Mesenchymal stem cell (in vitro differentiated cells and primary cell): ENCODE results near the gene PDLIM1.

Experiments
- DNase-seq: peaks from one replicate; pipeline ENCODE4 v3.0.0-alpha.2; 2013
- H2AFZ ChIP-seq: one replicate; pipeline ENCODE4 v1.6.1; 2013; ENCODE audit warnings: low read depth, mild to moderate bottlenecking, control low read depth, inconsistent platforms, low read length, moderate library complexity
- H2AK5ac ChIP-seq: 2 replicates; pipeline ENCODE4 v1.6.1; 2013; ENCODE audit warnings: low read length, moderate library complexity, mild to moderate bottlenecking, inconsistent platforms; ENCODE audit not compliant: severe bottlenecking
- H2BK120ac ChIP-seq: one replicate; pipeline ENCODE4 v1.6.1; 2013; ENCODE audit warnings: low read depth, mild to moderate bottlenecking, inconsistent platforms, low read length, moderate library complexity
- H2BK12ac ChIP-seq, 2 experiments: one replicate each; pipeline ENCODE4 v1.6.1; 2013; ENCODE audit warnings: inconsistent platforms in 2 of 2, low read length in 2 of 2, mild to moderate bottlenecking in 2 of 2, moderate library complexity in 2 of 2, control low read depth in 1 of 2
- H2BK15ac ChIP-seq: one replicate; pipeline ENCODE4 v1.6.1; 2013; ENCODE audit warnings: mild to moderate bottlenecking, low read depth, inconsistent platforms; ENCODE audit not compliant: poor library complexity, severe bottlenecking
- H2BK5ac ChIP-seq: 2 replicates; pipeline ENCODE4 v1.6.1; 2013; ENCODE audit warnings: low read depth, mild to moderate bottlenecking, low read length, control low read depth, inconsistent platforms; ENCODE audit not compliant: poor library complexity, severe bottlenecking
- H3K14ac ChIP-seq, 2 experiments: one replicate each; pipeline ENCODE4 v1.6.1; 2013; ENCODE audit warnings: inconsistent platforms in 2 of 2, low read length in 2 of 2, control low read depth in 1 of 2, mild to moderate bottlenecking in 1 of 2, moderate library complexity in 1 of 2
- H3K18ac ChIP-seq, 2 experiments: one replicate each; pipeline ENCODE4 v1.6.1; 2013; ENCODE audit warnings: inconsistent platforms in 2 of 2, low read length in 2 of 2, control low read depth in 1 of 2, low read depth in 1 of 2, mild to moderate bottlenecking in 1 of 2
- H3K23ac ChIP-seq, 2 experiments: one replicate each; pipeline ENCODE4 v1.6.1; 2013; ENCODE audit warnings: inconsistent platforms in 2 of 2, low read length in 2 of 2, mild to moderate bottlenecking in 2 of 2, moderate library complexity in 2 of 2, control low read depth in 1 of 2
- H3K27ac ChIP-seq: 2 replicates; pipeline ENCODE4 v1.5.1; 2013; ENCODE audit warnings: mild to moderate bottlenecking, moderate library complexity, low read length, control low read depth, inconsistent platforms; ENCODE audit not compliant: poor library complexity, severe bottlenecking
- H3K27me3 ChIP-seq, 2 experiments: 2 replicates each; pipeline versions ENCODE4 v1.6.1 to v1.7.0; 2013; ENCODE audit warnings: low read length in 2 of 2, mild to moderate bottlenecking in 2 of 2, moderate library complexity in 2 of 2, control low read depth in 1 of 2, inconsistent platforms in 1 of 2; ENCODE audit not compliant: control insufficient read depth in 1 of 2, insufficient read depth in 1 of 2
- H3K36me3 ChIP-seq, 2 experiments: 2 replicates each; pipeline versions ENCODE4 v1.6.1 to v1.7.0; 2013; ENCODE audit warnings: low read length in 2 of 2, control low read depth in 1 of 2, inconsistent platforms in 1 of 2, low read depth in 1 of 2, mild to moderate bottlenecking in 1 of 2; ENCODE audit not compliant: insufficient read depth in 2 of 2, control insufficient read depth in 1 of 2
- H3K4ac ChIP-seq, 2 experiments: one replicate each; pipeline ENCODE4 v1.6.1; 2013; ENCODE audit warnings: inconsistent platforms in 2 of 2, low read length in 2 of 2, mild to moderate bottlenecking in 2 of 2, moderate library complexity in 2 of 2, control low read depth in 1 of 2, low read depth in 1 of 2
- H3K4me1 ChIP-seq: 2 replicates; pipeline ENCODE4 v1.6.1; 2013; ENCODE audit warnings: low read depth, low read length, control low read depth; ENCODE audit not compliant: control insufficient read depth, insufficient read depth
- H3K4me2 ChIP-seq: 2 replicates; pipeline ENCODE4 v1.6.1; 2013; ENCODE audit warnings: low read length, mild to moderate bottlenecking, inconsistent platforms; ENCODE audit not compliant: poor library complexity, severe bottlenecking
- H3K4me3 ChIP-seq, 2 experiments: 2 replicates each; pipeline versions ENCODE4 v1.5.1 to v1.7.0; 2013; ENCODE audit warnings: low read length in 2 of 2, mild to moderate bottlenecking in 2 of 2, control low read depth in 1 of 2, low read depth in 1 of 2; ENCODE audit not compliant: insufficient read depth in 1 of 2
- H3K79me1 ChIP-seq: replicated peaks from 2 replicates; pipeline ENCODE4 v1.6.1; 2013; ENCODE audit warnings: mild to moderate bottlenecking, control low read depth, low read length, inconsistent platforms; ENCODE audit not compliant: poor library complexity, severe bottlenecking
- H3K9ac ChIP-seq: 2 replicates; pipeline ENCODE4 v1.7.0; 2013; ENCODE audit warnings: mild to moderate bottlenecking, low read length, moderate library complexity
- H3K9me3 ChIP-seq: 2 replicates; pipeline ENCODE4 v1.7.0; 2013; ENCODE audit warnings: mild to moderate bottlenecking, low read length; ENCODE audit not compliant: control insufficient read depth
- H4K8ac ChIP-seq: one replicate; pipeline ENCODE4 v1.6.1; 2013; ENCODE audit warnings: inconsistent platforms, mild to moderate bottlenecking, low read length, moderate library complexity
- H4K91ac ChIP-seq: one replicate; pipeline ENCODE4 v1.6.1; 2013; ENCODE audit warnings: mild to moderate bottlenecking, low read length, inconsistent platforms
- WGBS: methylation state at CpG from one replicate; pipeline ENCODE4 v1.1.7; 2013; ENCODE audit warnings: mixed read lengths; 5-methylcytosine and 5-hydroxymethylcytosine counted together

The PDLIM1 gene

DNA sequence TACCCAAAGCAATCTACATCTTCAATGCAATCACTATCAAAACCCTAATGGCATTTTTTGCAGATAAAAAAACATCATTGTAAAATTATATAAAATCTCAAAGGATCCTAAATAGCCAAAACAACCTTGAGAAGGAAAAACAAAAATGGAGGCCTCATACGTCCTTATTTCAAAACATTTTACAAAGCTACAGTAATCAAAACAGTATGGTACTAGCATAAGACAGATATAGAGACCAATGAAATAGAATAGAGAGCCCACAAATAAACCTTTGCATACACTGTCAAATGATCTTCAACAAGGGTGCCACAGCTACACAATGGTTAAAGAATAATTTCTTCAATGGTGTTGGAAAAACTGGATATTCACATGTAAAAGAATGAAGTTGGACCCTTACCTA lies 34.5 kb downstream of the PDLIM1 start:
- H3K9me3 ChIP-seq, result peaks cover 9% of the 10 kb centered on the region
- no peak overlapping the region for H3K9ac ChIP-seq
- H3K4ac ChIP-seq, result no peak overlapping the region
- no peak overlapping the region for H3K27ac ChIP-seq
- peaks cover 8% of the 10 kb centered on the region for H3K4me1 ChIP-seq
- no peak overlapping the region for H2AK5ac ChIP-seq
- no CpG with 5 or more reads among the region's 1 CpG for WGBS
- H2BK15ac ChIP-seq, result no peak overlapping the region
- no peak overlapping the region for H2AFZ ChIP-seq
- no peak overlapping the region for H3K4me3 ChIP-seq
- H2BK12ac ChIP-seq, result no peak overlapping the region
- H2BK120ac ChIP-seq, result no peak overlapping the region
- no peak overlapping the region for H3K23ac ChIP-seq
- H3K18ac ChIP-seq, result no peak overlapping the region
- peaks cover 16% of the 10 kb centered on the region for H3K79me1 ChIP-seq
- no peak overlapping the region for H4K91ac ChIP-seq
- H2BK5ac ChIP-seq, result no peak overlapping the region
- H3K27me3 ChIP-seq, result no peaks in the 10 kb centered on the region
- H3K36me3 ChIP-seq, result peaks cover 5 to 12% of the 10 kb centered on the region in 2 experiments
- H3K4me2 ChIP-seq, result no peak overlapping the region
- H3K14ac ChIP-seq, result no peak overlapping the region
- H4K8ac ChIP-seq, result no peak overlapping the region
- no peak for DNase-seq

- H2BK120ac ChIP-seq, result no peak overlapping the region
- DNase-seq, result no peak
- H3K4ac ChIP-seq, result no peak overlapping the region
- peaks cover 9% of the 10 kb centered on the region for H3K9me3 ChIP-seq
- no peak overlapping the region for H2AFZ ChIP-seq
- no peak overlapping the region for H2AK5ac ChIP-seq
- no peak overlapping the region for H3K23ac ChIP-seq
- H3K36me3 ChIP-seq, result peaks cover 5 to 15% of the 10 kb centered on the region in 2 experiments
- peaks cover 22% of the 10 kb centered on the region for H3K79me1 ChIP-seq
- no peaks in the 10 kb centered on the region for H3K27me3 ChIP-seq
- H3K4me1 ChIP-seq, result peaks cover 2% of the 10 kb centered on the region
- no peak overlapping the region for H2BK15ac ChIP-seq
- 88% methylated on average over 2 of the region's 3 CpGs for WGBS
- H3K18ac ChIP-seq, result no peak overlapping the region
- H3K9ac ChIP-seq, result no peak overlapping the region
- no peak overlapping the region for H3K27ac ChIP-seq
- no peak overlapping the region for H4K8ac ChIP-seq
- no peak overlapping the region for H3K4me3 ChIP-seq
- no peak overlapping the region for H3K4me2 ChIP-seq
- H3K14ac ChIP-seq, result no peak overlapping the region
- H2BK5ac ChIP-seq, result no peak overlapping the region
- H4K91ac ChIP-seq, result no peak overlapping the region
- no peak overlapping the region for H2BK12ac ChIP-seq
These were observed 36.2 kb downstream of the PDLIM1 start for GRCh38 chr10:95254629-95255028.

GRCh38 chr10:95253686-95254085 lies 37.1 kb downstream of the PDLIM1 start:
- H3K18ac ChIP-seq, result no peak overlapping the region
- no peak overlapping the region for H2AFZ ChIP-seq
- H3K4ac ChIP-seq, result no peak overlapping the region
- H3K27ac ChIP-seq, result no peak overlapping the region
- peaks cover 5 to 20% of the 10 kb centered on the region in 2 experiments for H3K36me3 ChIP-seq
- H3K9ac ChIP-seq, result no peak overlapping the region
- peaks cover 28% of the 10 kb centered on the region for H3K79me1 ChIP-seq
- H4K91ac ChIP-seq, result no peak overlapping the region
- no peak overlapping the region for H2BK5ac ChIP-seq
- no peak overlapping the region for H3K4me2 ChIP-seq
- H3K23ac ChIP-seq, result no peak overlapping the region
- H3K4me1 ChIP-seq, result peaks cover 7% of the 10 kb centered on the region
- no peak overlapping the region for H3K4me3 ChIP-seq
- peaks cover 9% of the 10 kb centered on the region for H3K9me3 ChIP-seq
- WGBS, result no CpG with 5 or more reads among the region's 2 CpGs
- H2BK15ac ChIP-seq, result no peak overlapping the region
- H4K8ac ChIP-seq, result no peak overlapping the region
- no peak overlapping the region for H2BK12ac ChIP-seq
- no peaks in the 10 kb centered on the region for H3K27me3 ChIP-seq
- no peak for DNase-seq
- H2BK120ac ChIP-seq, result no peak overlapping the region
- H2AK5ac ChIP-seq, result no peak overlapping the region
- no peak overlapping the region for H3K14ac ChIP-seq

DNA sequence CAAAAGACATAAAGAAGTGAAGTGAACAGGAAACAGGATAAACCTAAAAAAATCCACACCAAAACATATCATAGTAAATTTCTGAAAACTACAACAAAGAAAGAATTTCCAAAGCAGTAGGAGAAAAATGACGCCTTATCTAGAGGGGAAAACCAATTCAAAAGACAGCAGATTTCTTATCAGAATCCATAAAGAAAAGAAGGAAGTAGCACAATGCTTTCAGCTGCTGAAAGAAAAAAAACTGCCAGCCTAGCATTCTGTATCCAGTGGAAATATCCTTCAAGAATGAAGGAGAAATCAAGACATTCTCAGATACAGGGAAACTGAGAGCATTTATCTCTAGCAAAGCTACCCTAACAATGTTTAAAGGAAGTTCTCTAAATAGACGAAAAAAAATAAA lies 37.8 kb downstream of the PDLIM1 start:
- no peak overlapping the region for H3K14ac ChIP-seq
- peaks cover 5 to 22% of the 10 kb centered on the region in 2 experiments for H3K36me3 ChIP-seq
- H2AFZ ChIP-seq, result no peak overlapping the region
- no peak overlapping the region for H2BK15ac ChIP-seq
- H3K4me3 ChIP-seq, result no peak overlapping the region
- no peak overlapping the region for H3K4me2 ChIP-seq
- H3K4ac ChIP-seq, result no peak overlapping the region
- no peak overlapping the region for H4K91ac ChIP-seq
- no peak overlapping the region for H3K18ac ChIP-seq
- H2BK120ac ChIP-seq, result no peak overlapping the region
- H3K27me3 ChIP-seq, result no peaks in the 10 kb centered on the region
- DNase-seq, result no peak
- H4K8ac ChIP-seq, result no peak overlapping the region
- no peak overlapping the region for H2BK12ac ChIP-seq
- peaks cover 28% of the 10 kb centered on the region for H3K79me1 ChIP-seq
- 100% methylated on average over 1 of the region's 2 CpGs for WGBS
- H3K23ac ChIP-seq, result no peak overlapping the region
- peaks cover 9% of the 10 kb centered on the region for H3K4me1 ChIP-seq
- H3K9ac ChIP-seq, result no peak overlapping the region
- no peak overlapping the region for H2BK5ac ChIP-seq
- no peak overlapping the region for H2AK5ac ChIP-seq
- peaks cover 9% of the 10 kb centered on the region for H3K9me3 ChIP-seq
- H3K27ac ChIP-seq, result no peak overlapping the region
